Memory B cell (primary cell): ENCODE measurements around the gene C10orf67.
A peak's percentile ranks its signal among the peaks of the same experiment; 100 is the strongest.

Experiments used
- ATAC-seq: fragments of 150-1000 bp; cut with Tn5 transposase; 2 replicates; pipeline ENCODE4 v1.10.0; 2021; ENCODE audit warnings: low read depth, mild to moderate bottlenecking, moderate library complexity
- DNase-seq, 2 donors: peaks; one replicate each; pipeline ENCODE4 v3.0.0; 2022; ENCODE audit warnings: low spot score in 2 of 2
- H3K27ac Mint-ChIP-seq: one replicate; pipeline ENCODE4 v1.8.0; 2022; ENCODE audit warnings: mild to moderate bottlenecking, moderate library complexity, mixed read lengths
- H3K27me3 Mint-ChIP-seq: one replicate; pipeline ENCODE4 v1.8.0; 2022; ENCODE audit warnings: mixed read lengths
- H3K36me3 Mint-ChIP-seq: one replicate; pipeline ENCODE4 v1.8.0; 2022; ENCODE audit warnings: mild to moderate bottlenecking, mixed read lengths
- H3K4me1 Mint-ChIP-seq: one replicate; pipeline ENCODE4 v1.8.0; 2022; ENCODE audit warnings: mixed read lengths
- H3K4me3 Mint-ChIP-seq: one replicate; pipeline ENCODE4 v1.8.0; 2022; ENCODE audit warnings: mild to moderate bottlenecking, moderate library complexity, mixed read lengths
- H3K9me3 Mint-ChIP-seq: one replicate; pipeline ENCODE4 v1.8.0; 2022; ENCODE audit warnings: mixed read lengths

Gene C10orf67

DNA sequence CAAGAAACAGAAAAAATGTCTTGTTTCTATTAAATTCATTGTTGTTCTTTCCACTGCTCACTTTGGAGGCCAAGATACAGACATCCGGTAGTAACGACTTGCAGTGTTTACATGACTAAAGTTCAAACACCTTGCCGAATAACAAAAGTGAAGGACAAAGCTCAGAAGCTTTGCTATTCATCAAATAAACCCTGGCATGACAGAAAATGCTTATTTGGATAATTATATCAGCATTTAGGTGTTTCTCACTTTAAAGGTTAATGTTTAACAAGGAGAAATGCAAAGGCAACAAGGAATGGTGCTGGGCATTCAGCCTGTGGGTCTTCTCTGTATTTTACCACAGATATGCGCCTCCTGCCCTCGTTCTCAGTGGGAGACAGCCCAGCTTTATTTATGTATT is 157.9 kb downstream of the C10orf67 start:
- no peak overlapping the region for H3K4me3 Mint-ChIP-seq
- peaks cover 18% of the 10 kb centered on the region for H3K27me3 Mint-ChIP-seq
- no peak for ATAC-seq
- no peak for DNase-seq
- no peaks in the 10 kb centered on the region for H3K36me3 Mint-ChIP-seq
- H3K27ac Mint-ChIP-seq: no peak overlapping the region
- H3K4me1 Mint-ChIP-seq: peaks cover 2% of the 10 kb centered on the region
- no peaks in the 10 kb centered on the region for H3K9me3 Mint-ChIP-seq

DNA sequence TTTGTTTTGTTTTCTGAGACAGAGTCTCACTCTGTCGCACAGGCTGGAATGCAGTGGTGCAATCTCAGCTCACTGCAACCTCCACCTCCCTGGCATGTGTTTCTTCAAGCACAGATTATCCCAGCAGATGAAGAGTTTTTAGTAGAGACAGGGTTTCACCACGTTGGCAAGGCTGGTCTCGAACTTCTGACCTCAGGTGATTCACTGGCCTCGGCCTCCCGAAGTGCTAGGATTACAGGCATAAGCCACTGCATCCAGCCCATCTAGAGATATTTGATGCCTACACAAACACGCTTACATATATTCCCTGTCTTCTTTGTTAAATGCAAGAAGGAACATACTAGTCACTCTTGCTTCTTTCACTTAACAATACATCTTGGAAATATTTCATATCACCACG is 158.4 kb downstream of the C10orf67 start:
- no peaks in the 10 kb centered on the region for H3K9me3 Mint-ChIP-seq
- no peaks in the 10 kb centered on the region for H3K36me3 Mint-ChIP-seq
- no peak overlapping the region for H3K27ac Mint-ChIP-seq
- H3K27me3 Mint-ChIP-seq: peaks cover 18% of the 10 kb centered on the region
- DNase-seq (no peak), ATAC-seq (no peak)
- H3K4me3 Mint-ChIP-seq: no peak overlapping the region
- peaks cover 2% of the 10 kb centered on the region for H3K4me1 Mint-ChIP-seq

DNA sequence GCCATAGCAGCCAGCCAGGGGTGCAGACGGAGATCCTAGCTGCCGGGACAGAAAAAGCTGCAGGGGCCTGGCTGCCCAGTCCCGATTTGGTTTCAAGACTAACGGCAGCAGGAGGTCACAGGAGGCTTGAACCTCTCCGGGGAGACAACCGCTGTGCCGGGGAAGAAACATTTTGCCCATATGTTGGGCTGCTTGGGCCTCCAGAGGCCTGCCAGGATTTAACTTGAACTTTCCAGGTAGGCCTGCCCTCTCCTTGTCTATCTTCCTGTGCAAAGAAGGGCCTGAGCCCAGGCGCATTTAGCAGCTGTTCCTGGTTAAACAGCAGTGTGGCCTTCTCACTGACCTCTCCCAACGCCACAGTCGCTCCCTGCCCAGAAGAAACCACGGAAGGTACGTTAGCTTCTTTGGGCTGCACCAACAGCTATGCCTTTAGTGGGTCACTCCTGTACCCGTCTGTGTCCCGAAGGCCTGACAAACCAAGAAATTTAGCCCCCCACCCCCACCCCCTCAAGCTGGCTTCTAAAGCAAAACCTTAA is 169.6 kb downstream of the C10orf67 start:
- Mint-ChIP-seq H3K36me3 (no peaks in the 10 kb centered on the region), H3K27me3 (peaks cover 30% of the 10 kb centered on the region), H3K4me3 (no peak overlapping the region), H3K27ac (no peak overlapping the region), H3K9me3 (no peaks in the 10 kb centered on the region), H3K4me1 (peaks cover 3% of the 10 kb centered on the region)
- ATAC-seq (no peak), DNase-seq (no peak)

DNA sequence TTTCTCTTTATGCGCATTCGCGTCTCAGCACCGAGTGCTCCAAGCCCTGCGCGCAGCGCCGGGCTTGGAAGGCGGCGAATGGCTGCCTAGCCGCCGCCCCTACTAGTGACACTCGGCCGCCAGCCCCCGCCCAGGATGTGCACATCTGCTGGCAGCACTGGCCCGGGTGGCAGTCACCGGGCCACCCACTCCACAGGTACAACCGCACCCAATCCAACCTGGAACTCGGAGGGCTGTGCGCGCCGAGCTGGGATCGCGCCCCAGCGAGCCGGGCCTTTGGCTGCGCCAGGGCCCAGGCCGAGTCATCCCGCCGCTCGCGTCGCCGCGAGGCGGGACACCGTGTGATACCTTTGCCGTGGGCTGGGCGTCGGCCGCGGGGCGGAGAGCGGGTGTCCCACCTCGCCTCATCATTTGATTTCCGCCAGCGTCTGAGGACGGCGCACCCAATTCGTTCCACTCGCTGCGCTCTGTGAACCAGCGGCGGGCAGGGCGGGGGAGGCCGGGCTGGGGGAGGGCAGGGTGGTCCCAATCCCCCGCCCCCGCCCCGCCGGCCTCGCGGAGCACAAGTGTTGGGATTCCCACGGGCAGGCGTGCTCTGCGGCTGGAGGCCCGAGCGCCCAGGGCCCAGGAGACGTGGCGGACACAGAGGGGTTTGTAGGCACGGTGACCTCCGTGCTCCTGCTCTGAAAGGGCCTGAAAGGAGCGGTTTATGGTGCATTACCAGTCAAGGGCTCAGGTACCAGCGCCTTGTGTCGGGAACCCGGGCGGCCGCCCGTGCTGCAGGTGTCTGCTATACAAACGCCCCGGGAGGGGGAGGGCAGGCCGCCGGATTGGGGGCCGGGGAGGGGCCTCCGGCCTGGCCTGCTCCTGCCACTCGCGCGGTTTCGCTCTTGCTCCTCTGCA is 170.3 kb downstream of the C10orf67 start:
- H3K4me3 Mint-ChIP-seq: peak overlapping the region; percentile 39
- H3K27me3 Mint-ChIP-seq: peaks cover 31% of the 10 kb centered on the region
- H3K36me3 Mint-ChIP-seq: no peaks in the 10 kb centered on the region
- no peaks in the 10 kb centered on the region for H3K9me3 Mint-ChIP-seq
- no peak overlapping the region for H3K27ac Mint-ChIP-seq
- DNase-seq (no peak), ATAC-seq (no peak)
- H3K4me1 Mint-ChIP-seq: peaks cover 3% of the 10 kb centered on the region

DNA sequence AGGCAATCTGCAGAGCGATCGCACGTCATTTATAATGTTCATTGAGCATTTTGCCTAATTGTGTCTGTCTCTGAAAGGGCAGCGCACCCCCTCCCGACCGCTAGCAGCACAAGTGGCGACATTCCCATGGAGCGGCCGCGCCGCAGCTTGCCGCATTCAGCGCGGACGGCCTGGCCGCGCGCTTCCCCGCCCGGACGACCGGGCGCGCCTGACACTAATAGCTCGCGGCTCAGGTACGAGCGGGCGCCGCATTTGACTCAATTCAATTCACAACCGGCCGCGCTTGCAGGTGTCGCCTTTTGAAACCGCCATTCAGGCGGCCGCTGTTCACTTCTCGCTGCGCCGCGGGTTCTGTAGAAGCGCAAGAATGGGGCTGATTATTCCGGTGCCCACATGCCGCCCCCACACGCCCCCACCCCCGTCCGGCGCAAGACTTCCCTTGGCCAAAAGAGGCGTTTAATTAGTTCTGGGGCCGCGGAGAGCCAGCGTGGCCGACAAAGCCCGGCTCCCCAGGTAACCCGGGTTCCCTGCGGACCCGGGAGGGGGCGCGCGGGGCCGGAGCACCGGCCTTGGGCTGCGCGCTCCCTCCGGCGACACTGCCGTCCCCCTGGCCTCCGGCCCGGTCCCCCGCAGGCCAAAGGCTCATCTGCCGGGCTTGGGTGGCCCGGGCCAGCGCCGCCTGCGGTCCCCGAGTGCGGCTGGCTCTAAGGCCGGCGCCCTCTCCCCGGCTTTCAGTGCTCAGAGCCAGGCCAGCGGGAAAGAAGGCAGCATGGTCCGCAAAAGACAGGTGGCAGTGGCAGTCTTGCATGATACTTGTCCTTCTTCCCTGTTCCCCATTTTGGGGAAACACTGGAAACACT is 171.2 kb downstream of the C10orf67 start:
- DNase-seq (no peak), ATAC-seq (no peak)
- peaks cover 3% of the 10 kb centered on the region for H3K4me1 Mint-ChIP-seq
- H3K27me3 Mint-ChIP-seq: peaks cover 33% of the 10 kb centered on the region
- peak overlapping the region; percentile 39 for H3K4me3 Mint-ChIP-seq
- H3K9me3 Mint-ChIP-seq: no peaks in the 10 kb centered on the region
- H3K36me3 Mint-ChIP-seq: no peaks in the 10 kb centered on the region
- no peak overlapping the region for H3K27ac Mint-ChIP-seq

DNA sequence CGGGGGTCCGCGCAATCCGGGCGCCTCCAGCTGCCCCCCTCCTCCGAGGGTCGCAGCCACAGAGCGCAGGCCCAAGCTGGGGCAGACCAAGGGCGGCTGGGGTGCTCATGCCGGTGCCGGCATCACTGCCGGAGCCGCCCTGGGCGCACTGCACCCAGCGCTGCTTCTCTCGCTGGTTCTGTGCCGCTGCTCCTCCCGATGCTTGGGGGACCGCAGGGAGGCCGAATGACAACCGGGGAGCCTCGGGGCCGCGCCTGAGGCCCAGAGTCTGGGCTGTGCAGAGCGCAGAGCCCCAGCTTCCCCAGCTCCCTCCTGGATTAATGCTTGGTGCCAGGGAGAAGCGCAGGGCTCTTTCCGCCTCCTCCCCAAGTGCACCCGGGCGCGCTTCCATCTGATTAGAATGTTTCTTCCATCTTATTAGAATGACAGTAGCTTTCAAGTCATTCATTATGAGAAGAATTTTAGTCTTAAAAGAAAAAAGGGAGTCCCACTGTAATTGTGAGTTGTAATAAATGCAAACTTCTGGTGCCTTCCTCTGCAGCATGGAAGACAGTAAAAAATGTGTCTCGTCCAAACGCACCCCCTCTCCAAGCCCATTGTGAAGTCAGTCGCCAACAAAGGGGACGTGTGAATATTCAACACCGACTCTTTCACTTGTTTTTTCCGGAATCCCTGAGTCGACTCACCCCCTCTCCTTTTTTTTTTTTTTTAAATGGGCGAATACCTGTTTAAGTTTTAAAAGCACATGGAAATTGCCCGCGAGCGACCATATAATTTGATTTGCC is 172.0 kb downstream of the C10orf67 start:
- no peak for DNase-seq
- H3K4me3 Mint-ChIP-seq: no peak overlapping the region
- H3K27me3 Mint-ChIP-seq: peaks cover 33% of the 10 kb centered on the region

DNA sequence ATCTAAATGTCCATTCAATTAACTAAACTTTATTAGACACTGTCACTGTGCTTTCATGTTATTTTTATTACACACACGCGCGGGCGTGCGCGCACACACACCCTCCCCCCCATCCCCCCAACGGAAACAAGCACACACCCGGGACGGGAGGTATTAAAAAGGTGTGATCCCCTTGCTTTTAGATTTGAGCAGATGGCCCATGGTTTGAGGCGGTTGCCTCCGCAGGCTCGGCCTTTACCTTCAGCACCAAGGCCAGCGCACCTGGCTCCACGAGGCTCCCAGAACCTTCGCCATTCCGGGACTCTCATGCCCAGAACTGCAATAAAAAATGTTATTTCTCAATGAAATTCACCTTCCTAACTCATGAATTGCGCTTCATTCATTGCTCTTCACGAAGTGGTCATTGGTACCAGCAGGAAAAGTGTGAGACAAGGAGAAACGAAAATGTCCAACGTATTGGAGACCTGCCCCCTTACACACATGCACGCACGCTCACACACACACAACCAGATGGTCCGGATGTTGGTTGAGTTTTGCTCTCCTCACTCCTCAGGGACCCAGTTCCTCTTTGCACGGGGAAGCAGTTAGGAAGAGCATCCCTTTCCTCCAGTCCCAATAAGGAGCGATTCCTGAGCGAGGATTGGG is 173.2 kb downstream of the C10orf67 start:
- no peak overlapping the region for H3K27ac Mint-ChIP-seq
- peaks cover 24% of the 10 kb centered on the region for H3K27me3 Mint-ChIP-seq
- no peaks in the 10 kb centered on the region for H3K9me3 Mint-ChIP-seq
- ATAC-seq: no peak
- no peak overlapping the region for H3K4me3 Mint-ChIP-seq
- H3K36me3 Mint-ChIP-seq: no peaks in the 10 kb centered on the region
- peaks cover 3% of the 10 kb centered on the region for H3K4me1 Mint-ChIP-seq
- no peak for DNase-seq

More for the DNA sequence above, 172.0 kb downstream of the C10orf67 start:
- no peaks in the 10 kb centered on the region for H3K9me3 Mint-ChIP-seq
- ATAC-seq: no peak
- H3K4me1 Mint-ChIP-seq: peaks cover 3% of the 10 kb centered on the region
- no peaks in the 10 kb centered on the region for H3K36me3 Mint-ChIP-seq
- no peak overlapping the region for H3K27ac Mint-ChIP-seq

DNA sequence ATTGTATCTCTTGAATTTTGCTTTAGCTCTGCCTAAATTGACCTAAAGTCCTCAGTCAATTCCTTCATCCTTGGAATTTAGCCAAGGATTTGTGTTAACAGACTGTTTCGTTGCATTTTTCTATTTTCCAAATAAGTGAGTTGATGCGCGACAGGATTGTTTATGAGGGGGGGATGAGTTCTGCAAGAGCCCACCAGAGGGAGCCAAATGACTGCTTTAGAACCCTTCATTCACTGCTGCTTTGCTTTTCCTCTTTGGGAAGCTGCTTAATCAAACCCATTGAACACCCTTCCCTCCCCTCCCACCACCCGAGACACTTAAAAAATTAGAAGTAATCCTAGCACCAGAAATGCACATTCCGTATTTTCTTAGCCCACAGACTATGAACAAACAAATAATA is 186.2 kb downstream of the C10orf67 start:
- no peak overlapping the region for H3K27ac Mint-ChIP-seq
- H3K27me3 Mint-ChIP-seq: peaks cover 18% of the 10 kb centered on the region
- no peaks in the 10 kb centered on the region for H3K9me3 Mint-ChIP-seq
- no peak overlapping the region for H3K4me3 Mint-ChIP-seq
- no peaks in the 10 kb centered on the region for H3K36me3 Mint-ChIP-seq
- H3K4me1 Mint-ChIP-seq: peaks cover 15% of the 10 kb centered on the region
- peak in 1 of 2 donors; percentile 32 for DNase-seq
- peak; percentile 58 for ATAC-seq

DNA sequence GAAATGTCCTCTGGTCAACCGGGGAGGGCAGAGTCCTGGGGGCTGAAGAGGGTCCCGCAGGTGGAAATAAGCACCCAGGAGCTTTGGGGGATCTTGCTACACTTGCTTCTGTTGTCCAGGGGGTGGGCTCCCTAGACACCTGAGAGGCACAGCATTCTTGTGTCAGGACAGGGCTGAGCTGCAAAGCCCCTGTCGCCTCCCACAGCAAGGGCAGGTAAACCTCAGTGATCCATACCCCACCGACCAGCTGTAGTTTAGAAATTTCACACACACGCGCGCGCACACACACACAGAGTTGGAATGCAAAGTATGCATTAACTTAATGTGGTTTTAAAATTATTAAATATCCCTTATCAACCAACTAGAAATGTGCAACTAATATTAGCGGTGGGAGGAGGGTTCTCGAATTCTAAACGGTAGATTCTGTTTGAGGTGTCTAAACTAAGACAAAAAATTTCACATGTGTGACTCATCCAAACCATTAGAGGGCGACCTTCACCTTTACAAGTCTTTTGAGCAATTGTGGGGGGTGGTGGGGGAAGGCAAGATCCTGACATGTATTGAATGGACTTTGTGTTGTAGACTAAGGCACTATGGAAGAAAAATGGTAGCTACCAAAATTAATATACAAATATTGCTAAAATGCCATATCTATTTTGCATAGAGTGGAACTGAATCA is 186.8 kb downstream of the C10orf67 start:
- Mint-ChIP-seq H3K4me3 (no peak overlapping the region), H3K27ac (no peak overlapping the region), H3K27me3 (peaks cover 18% of the 10 kb centered on the region), H3K9me3 (no peaks in the 10 kb centered on the region), H3K36me3 (no peaks in the 10 kb centered on the region), H3K4me1 (peaks cover 15% of the 10 kb centered on the region)
- DNase-seq: no peak
- peak; percentile 63 for ATAC-seq

DNA sequence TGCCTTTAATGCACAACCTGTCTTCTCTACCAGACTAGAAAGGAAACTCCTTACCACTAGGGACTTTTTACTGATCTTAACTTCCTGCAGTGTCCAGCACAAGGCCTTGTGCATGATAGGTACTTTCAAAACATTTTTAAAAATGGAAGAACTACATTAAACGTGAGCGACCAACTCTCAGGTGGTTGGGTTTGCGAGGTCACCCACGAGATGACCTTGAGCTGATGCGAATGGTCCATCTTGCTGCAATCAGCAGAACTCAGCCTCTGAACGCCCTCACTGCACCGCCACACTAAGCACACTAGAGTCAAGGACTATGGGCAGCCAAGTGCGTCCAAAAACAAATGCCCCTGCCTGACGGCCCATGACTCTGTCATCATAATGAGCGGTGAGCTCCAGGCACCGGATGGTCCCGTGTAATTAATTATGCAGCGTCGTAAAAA is 187.3 kb downstream of the C10orf67 start:
- Mint-ChIP-seq H3K9me3 (no peaks in the 10 kb centered on the region), H3K4me1 (peaks cover 15% of the 10 kb centered on the region), H3K27me3 (peaks cover 18% of the 10 kb centered on the region), H3K27ac (no peak overlapping the region), H3K4me3 (peak overlapping the region; percentile 51), H3K36me3 (no peaks in the 10 kb centered on the region)
- ATAC-seq (peak; percentile 63), DNase-seq (no peak)

DNA sequence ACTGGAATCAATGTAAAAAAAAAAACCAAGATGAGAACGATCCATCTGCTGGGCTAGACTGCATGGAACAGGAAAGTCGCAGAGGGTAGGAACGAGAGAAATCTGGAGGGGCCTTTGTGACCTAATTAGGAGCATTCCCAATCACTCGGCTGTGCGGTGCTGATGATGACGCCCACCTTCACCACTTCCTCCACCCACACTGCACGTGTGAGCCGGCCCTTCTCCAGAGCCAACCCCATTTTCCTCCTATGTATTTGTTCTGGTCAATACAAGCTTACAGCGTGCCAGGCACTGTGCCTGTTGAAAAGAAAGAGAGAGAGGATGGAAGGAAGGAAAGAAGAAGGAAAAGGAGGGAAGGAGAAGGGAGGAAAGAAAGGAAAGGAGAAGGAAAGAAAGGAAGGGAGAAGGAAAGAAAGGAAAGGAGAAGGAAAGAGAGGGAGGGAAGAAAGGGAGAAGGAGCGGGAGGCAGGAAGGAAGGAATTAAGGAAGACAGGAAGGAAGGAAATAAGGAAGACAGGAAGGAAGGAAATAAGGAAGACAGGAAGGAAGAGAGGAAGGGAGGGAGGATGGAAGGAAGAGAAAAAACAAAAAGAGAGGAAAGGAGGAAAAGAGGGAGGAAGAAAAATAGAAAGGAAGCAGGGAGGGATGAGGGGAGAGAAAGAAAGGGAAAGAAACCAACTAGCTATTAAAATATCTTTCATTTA is 188.0 kb downstream of the C10orf67 start:
- Mint-ChIP-seq H3K36me3 (no peaks in the 10 kb centered on the region), H3K27ac (no peak overlapping the region), H3K4me3 (peak overlapping the region; percentile 37), H3K27me3 (peaks cover 14% of the 10 kb centered on the region), H3K4me1 (peaks cover 15% of the 10 kb centered on the region), H3K9me3 (no peaks in the 10 kb centered on the region)
- no peak for DNase-seq
- ATAC-seq: no peak

DNA sequence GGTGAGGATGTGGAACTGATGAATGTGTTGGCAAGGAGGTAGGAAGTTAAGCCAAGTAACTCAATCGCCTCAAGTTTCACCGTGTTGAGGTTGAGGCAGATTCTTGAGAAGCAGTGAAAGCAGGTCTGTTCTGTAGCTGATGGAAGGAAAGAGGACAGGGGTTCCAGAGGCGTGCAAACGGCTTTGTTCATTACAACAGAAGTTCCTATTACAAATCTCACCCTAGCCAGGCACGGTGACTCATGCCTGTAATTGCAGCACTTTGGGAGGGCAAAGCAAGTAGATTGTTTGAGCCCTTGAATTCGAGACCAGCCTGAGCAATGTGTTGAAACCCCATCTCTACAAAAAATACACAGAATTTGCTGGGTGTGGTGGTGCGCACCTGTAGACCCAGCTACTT is 189.4 kb downstream of the C10orf67 start:
- H3K4me1 Mint-ChIP-seq: peaks cover 15% of the 10 kb centered on the region
- no peaks in the 10 kb centered on the region for H3K36me3 Mint-ChIP-seq
- DNase-seq: no peak
- H3K9me3 Mint-ChIP-seq: no peaks in the 10 kb centered on the region
- H3K27ac Mint-ChIP-seq: no peak overlapping the region
- no peak for ATAC-seq
- H3K4me3 Mint-ChIP-seq: no peak overlapping the region
- H3K27me3 Mint-ChIP-seq: peaks cover 14% of the 10 kb centered on the region
